GM12891 (cell line): ENCODE data around the gene DMKN.

Source experiments
- PAX5 ChIP-seq: IDR thresholded peaks from 2 replicates; pipeline ENCODE4 v1.6.1; 2011; ENCODE audit warnings: low read length, moderate library complexity, mild to moderate bottlenecking; ENCODE audit not compliant: insufficient read depth, severe bottlenecking
- POLR2A ChIP-seq: IDR thresholded peaks from 2 replicates; pipeline ENCODE4 v1.6.1; 2011; ENCODE audit warnings: low read depth, low read length, control low read depth
- POLR2AphosphoS5 ChIP-seq: IDR thresholded peaks from 2 replicates; pipeline ENCODE4 v1.6.1; 2011; ENCODE audit warnings: low read depth, low read length, control low read depth
- SPI1 ChIP-seq: IDR thresholded peaks from 2 replicates; pipeline ENCODE4 v1.6.1; 2011; ENCODE audit warnings: low read depth, low read length, control low read depth
- TAF1 ChIP-seq: IDR thresholded peaks from 2 replicates; pipeline ENCODE4 v1.6.1; 2011; ENCODE audit warnings: low read depth, low read length, control low read depth

DNA sequence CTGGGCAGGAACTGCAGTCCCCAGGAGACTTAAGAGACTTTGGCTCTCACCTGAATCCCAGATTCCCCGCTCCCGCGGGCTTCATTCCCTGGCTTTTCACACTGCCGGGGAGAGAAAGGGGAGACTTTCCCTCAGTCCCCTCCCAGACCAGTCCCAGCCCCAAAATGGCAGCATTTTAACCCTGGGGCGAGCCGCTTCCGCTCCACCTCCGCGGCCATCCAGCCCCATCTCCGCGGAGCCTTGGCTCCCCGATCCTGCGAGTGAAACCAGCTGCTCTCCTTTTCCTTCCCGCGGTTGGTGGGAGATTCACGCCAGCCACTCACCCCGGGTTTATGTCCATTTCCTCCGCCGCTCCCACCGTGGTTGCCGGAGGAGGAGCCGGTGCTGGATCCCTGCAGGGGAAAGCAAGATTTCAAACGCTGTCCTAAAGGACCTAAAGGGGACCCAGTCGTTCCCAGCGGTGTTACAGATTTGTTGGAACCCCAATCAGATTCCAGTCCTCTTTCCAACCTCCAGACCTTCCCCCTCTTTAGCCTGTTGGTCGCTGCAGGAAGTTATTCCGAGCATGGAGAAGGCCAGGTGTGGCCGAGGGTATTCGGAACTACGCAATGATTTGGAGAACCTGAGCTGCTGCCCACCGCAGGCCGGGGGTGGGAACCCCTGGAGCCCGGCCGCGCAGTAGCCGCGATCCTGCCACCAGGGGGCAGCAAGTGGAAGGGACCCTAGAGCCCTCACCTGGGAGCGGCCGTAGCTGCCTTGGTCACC is 3.4 kb downstream of the DMKN start:
- peak; percentile 61 for TF ChIP-seq POLR2A
- TF ChIP-seq TAF1 = peak; percentile 88
- no peak; the same call in 1 of the 2 replicates for TF ChIP-seq POLR2AphosphoS5
- no peak for TF ChIP-seq SPI1
- no peak for TF ChIP-seq PAX5
